Mesothelial cell of epicardium (in vitro differentiated cells): ENCODE data around the gene VEPH1. TPM values are rescaled to one million over a fixed set of nuclear protein-coding genes. Genes with fewer than 3 reads are reported as not detected.
A peak's percentile ranks its signal among the peaks of the same experiment; 100 is the strongest.

Experiments used
- DNase-seq, 2 experiments: peaks; one replicate each; pipeline ENCODE4 v3.0.0; 2021; ENCODE audit warnings: low spot score in 2 of 2; ENCODE audit not compliant: unreplicated experiment in 2 of 2
- H3K27ac Mint-ChIP-seq: 2 replicates; pipeline ENCODE4 v1.8.0; 2021; ENCODE audit warnings: mixed read lengths
- H3K27me3 Mint-ChIP-seq: 2 replicates; pipeline ENCODE4 v1.8.0; 2021; ENCODE audit warnings: low read depth, mixed read lengths
- H3K36me3 Mint-ChIP-seq: 2 replicates; pipeline ENCODE4 v1.8.0; 2021; ENCODE audit warnings: mixed read lengths
- H3K4me1 Mint-ChIP-seq: 2 replicates; pipeline ENCODE4 v1.8.0; 2021; ENCODE audit warnings: mixed read lengths
- H3K4me3 Mint-ChIP-seq: 2 replicates; pipeline ENCODE4 v1.8.0; 2021; ENCODE audit warnings: mild to moderate bottlenecking, moderate library complexity, mixed read lengths
- H3K9me3 Mint-ChIP-seq: 2 replicates; pipeline ENCODE4 v1.8.0; 2021; ENCODE audit warnings: mixed read lengths
- total RNA-seq: library from RNA; stranded (reverse); gene quantifications from 3 replicates; pipeline ENCODE4 v1.2.1, GENCODE V29; 2021
- TF ChIP-seq, protein P1 (sequence below): fragments of 200-600 bp; sonication (generic); IDR thresholded peaks from one replicate; pipeline ENCODE4 v1.5.0; 2021; ENCODE audit warnings: antibody characterized with exemption; ENCODE audit not compliant: unreplicated experiment

Gene VEPH1
- total RNA-seq, 1 donor from 2014 or later: 10.2 TPM

DNA sequence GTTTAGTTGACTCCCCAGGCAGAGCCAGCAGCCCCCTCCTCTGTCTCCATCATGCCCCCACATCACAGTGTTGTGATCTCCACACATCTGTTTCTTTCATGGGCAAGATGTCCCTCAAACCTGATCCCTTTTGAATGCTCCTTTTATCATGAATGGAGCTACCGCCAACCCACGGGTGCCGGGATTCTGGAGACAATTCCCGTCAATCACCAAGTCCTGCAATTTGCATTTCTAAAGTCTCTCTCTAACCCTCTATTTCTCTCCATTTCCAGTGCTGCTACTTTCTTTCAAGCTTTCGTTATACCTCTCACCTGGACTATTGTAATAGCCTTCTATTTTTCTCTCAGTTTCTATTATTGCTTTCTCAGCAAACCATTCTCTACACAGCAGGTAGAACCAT, 253.6 kb downstream of the VEPH1 start:
- no peak for DNase-seq
- no peaks in the 10 kb centered on the region for H3K27me3 Mint-ChIP-seq
- no peaks in the 10 kb centered on the region for H3K36me3 Mint-ChIP-seq
- TF ChIP-seq, protein P1, sequence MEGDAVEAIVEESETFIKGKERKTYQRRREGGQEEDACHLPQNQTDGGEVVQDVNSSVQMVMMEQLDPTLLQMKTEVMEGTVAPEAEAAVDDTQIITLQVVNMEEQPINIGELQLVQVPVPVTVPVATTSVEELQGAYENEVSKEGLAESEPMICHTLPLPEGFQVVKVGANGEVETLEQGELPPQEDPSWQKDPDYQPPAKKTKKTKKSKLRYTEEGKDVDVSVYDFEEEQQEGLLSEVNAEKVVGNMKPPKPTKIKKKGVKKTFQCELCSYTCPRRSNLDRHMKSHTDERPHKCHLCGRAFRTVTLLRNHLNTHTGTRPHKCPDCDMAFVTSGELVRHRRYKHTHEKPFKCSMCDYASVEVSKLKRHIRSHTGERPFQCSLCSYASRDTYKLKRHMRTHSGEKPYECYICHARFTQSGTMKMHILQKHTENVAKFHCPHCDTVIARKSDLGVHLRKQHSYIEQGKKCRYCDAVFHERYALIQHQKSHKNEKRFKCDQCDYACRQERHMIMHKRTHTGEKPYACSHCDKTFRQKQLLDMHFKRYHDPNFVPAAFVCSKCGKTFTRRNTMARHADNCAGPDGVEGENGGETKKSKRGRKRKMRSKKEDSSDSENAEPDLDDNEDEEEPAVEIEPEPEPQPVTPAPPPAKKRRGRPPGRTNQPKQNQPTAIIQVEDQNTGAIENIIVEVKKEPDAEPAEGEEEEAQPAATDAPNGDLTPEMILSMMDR: no peak
- no peak overlapping the region for H3K4me3 Mint-ChIP-seq
- H3K9me3 Mint-ChIP-seq: peaks cover 13% of the 10 kb centered on the region
- no peak overlapping the region for H3K27ac Mint-ChIP-seq
- peaks cover 7% of the 10 kb centered on the region for H3K4me1 Mint-ChIP-seq

DNA sequence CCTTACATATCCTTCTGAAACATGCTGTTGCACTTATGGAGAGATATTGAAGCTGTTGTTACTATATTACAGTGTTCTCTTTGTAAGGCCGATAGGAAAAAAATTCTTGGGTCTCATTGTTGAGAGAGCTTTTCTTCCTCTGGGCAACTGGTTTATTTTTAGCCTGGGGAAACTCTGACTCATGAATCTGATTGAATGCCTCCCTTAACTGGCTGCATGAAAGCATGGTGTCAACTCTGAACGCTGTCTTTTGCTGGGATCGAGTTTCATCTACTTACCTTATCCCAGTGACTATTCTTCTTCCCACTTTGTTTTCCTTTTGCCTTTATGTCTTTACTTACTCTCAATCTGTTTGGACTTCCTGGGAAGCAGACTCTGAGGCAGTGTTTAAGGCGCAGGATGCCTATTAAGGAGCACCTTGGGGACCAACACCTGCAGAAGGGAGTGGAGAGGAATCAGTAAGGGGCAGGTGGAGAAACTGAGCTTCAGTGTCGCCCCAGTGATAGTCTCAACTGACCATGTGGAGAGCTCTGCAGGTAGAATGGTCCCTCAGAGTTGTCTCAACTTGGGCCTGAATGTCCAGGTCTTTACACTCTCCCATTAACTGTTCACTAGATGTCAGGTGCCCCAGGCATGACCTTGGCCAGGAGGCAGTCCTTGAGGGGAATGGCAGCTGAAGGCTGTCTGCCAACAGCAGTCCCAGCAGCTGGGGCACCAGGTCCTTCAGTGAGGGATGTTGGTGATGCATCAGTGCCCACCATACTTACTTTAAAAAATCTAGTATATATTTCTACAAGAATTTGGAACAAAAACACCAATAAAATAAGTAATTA, 254.4 kb downstream of the VEPH1 start:
- no peak for DNase-seq
- Mint-ChIP-seq H3K9me3 (peaks cover 9% of the 10 kb centered on the region), H3K4me3 (no peak overlapping the region), H3K27ac (peak overlapping the region; percentile 42), H3K4me1 (peaks cover 7% of the 10 kb centered on the region), H3K36me3 (no peaks in the 10 kb centered on the region), H3K27me3 (no peaks in the 10 kb centered on the region)
- TF ChIP-seq, protein P1: no peak

DNA sequence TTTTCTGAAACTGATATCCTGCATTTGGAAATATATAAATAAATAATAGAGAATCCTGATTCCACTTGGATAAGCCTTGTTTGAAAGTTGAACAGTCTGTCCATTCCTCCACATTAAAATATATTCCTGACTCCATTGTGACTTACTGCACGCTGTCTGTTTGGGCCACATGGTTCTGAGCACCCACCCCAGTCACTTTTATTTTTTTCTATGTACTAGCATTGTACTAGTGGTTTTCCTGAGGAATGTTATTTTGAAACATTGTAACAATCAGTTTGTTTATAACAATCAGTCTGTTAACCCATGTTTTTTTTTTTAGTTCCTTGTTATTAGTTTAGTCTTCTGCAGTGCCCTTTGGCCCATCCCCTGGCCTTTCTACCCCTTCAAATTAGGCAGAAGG, 255.8 kb downstream of the VEPH1 start:
- DNase-seq: no peak
- TF ChIP-seq, protein P1: no peak
- H3K27ac Mint-ChIP-seq: no peak overlapping the region
- no peaks in the 10 kb centered on the region for H3K27me3 Mint-ChIP-seq
- peaks cover 12% of the 10 kb centered on the region for H3K9me3 Mint-ChIP-seq
- no peak overlapping the region for H3K4me3 Mint-ChIP-seq
- peaks cover 7% of the 10 kb centered on the region for H3K4me1 Mint-ChIP-seq
- no peaks in the 10 kb centered on the region for H3K36me3 Mint-ChIP-seq

DNA sequence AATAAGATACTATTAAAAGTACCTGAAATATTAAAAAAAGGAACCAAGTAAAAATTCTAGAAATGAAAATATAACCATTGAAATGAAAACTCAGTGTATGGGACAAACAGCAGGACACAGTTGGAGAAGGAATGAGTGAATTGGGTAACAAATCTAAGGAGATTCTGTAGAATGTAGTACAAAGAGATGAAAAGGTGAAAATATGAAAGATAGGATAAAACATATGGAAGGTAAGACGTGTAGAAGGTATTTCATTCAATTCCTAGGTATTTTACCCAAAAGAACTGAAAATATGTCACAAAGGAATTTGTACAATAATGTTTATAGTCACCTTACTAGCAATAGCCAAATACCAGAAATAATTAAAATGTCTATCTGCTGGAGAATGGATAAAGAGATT, 260.4 kb downstream of the VEPH1 start:
- TF ChIP-seq, protein P1: no peak
- Mint-ChIP-seq H3K27ac (no peak overlapping the region), H3K9me3 (peaks cover 4% of the 10 kb centered on the region), H3K4me1 (peaks cover 15% of the 10 kb centered on the region), H3K4me3 (no peak overlapping the region), H3K36me3 (no peaks in the 10 kb centered on the region), H3K27me3 (no peaks in the 10 kb centered on the region)
- DNase-seq: no peak

DNA sequence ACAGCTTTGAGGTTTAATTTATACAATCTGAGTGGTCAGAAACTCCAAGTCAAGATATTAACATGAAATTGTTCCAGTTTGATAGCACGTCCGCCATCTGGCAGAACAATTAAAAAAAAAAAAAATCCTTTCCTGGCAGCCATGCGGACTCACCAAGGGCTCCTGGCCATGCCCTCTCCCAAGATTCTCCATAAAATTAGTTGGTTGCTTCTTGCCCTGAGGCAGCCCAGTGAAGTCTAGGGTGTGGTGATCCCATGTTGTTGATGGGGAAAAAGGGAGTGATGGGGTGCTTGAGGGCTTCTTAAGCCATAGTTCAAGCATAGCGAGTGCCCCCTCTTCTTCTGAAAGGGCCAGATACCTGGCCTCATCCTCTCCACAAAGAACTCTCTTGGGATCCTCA, 261.6 kb downstream of the VEPH1 start:
- H3K27me3 Mint-ChIP-seq: no peaks in the 10 kb centered on the region
- H3K27ac Mint-ChIP-seq: no peak overlapping the region
- no peak overlapping the region for H3K4me3 Mint-ChIP-seq
- no peaks in the 10 kb centered on the region for H3K36me3 Mint-ChIP-seq
- DNase-seq: no peak
- TF ChIP-seq, protein P1: no peak
- H3K4me1 Mint-ChIP-seq: peaks cover 19% of the 10 kb centered on the region
- H3K9me3 Mint-ChIP-seq: peaks cover 4% of the 10 kb centered on the region
